Naive thymus-derived CD4-positive, alpha-beta T cell (primary cell): ENCODE data around the gene KIRREL2. TPM values are rescaled to one million over a fixed set of nuclear protein-coding genes. Genes with fewer than 3 reads are reported as not detected.
"Not testable (repeated sequence)": the region's sequence is repeated elsewhere in the genome, so short reads cannot be mapped to it uniquely, and the experiment has no call there.

Source experiments
- ATAC-seq: fragments of 150-1000 bp; cut with Tn5 transposase; 2 replicates; pipeline ENCODE4 v1.10.0; 2021; ENCODE audit warnings: mild to moderate bottlenecking, moderate library complexity
- CTCF ChIA-PET: fragments of 350-600 bp; sonication (Branson Sonifier 250); formaldehyde crosslinking; loops from one replicate; lab custom pipeline; 2021; ENCODE audit warnings: antibody characterized with exemption; lab: Charles Lee
- POLR2A ChIA-PET: fragments of 350-600 bp; sonication (Branson Sonifier 250); formaldehyde crosslinking; loops from one replicate; lab custom pipeline; 2021; ENCODE audit warnings: antibody characterized with exemption, inconsistent platforms; lab: Charles Lee
- DNase-seq, 9 donors: peaks; one replicate each; pipeline versions ENCODE4 v3.0.0 to v3.0.0-alpha.2; 2020 to 2022; ENCODE audit warnings: mixed read lengths in 1 of 9
- H3K27ac ChIP-seq: one replicate; pipeline ENCODE4 v1.7.0; 2013; ENCODE audit warnings: mild to moderate bottlenecking, low read depth, low read length, moderate library complexity
- H3K27me3 ChIP-seq, 2 donors: one replicate each; pipeline ENCODE4 v1.7.0; 2013; ENCODE audit warnings: low read length in 2 of 2, mild to moderate bottlenecking in 2 of 2, moderate library complexity in 2 of 2; ENCODE audit not compliant: control insufficient read depth in 2 of 2, insufficient read depth in 2 of 2
- H3K36me3 ChIP-seq, 3 experiments: 1 replicate in 2 of 3; 2 replicates in 1 of 3; pipeline ENCODE4 v1.7.0; 2013; ENCODE audit warnings: low read length in 3 of 3, mild to moderate bottlenecking in 3 of 3, moderate library complexity in 1 of 3; ENCODE audit not compliant: insufficient read depth in 3 of 3, control insufficient read depth in 2 of 3
- H3K4me1 ChIP-seq, 2 donors: one replicate each; pipeline ENCODE4 v1.7.0; 2013; ENCODE audit warnings: low read length in 2 of 2, mild to moderate bottlenecking in 2 of 2, moderate library complexity in 1 of 2; ENCODE audit not compliant: control insufficient read depth in 2 of 2, insufficient read depth in 2 of 2
- H3K4me3 ChIP-seq: 2 replicates; pipeline ENCODE4 v1.7.0; 2013; ENCODE audit warnings: mild to moderate bottlenecking, low read length
- H3K9me3 ChIP-seq, 3 experiments: 1 replicate in 2 of 3; 2 replicates in 1 of 3; pipeline ENCODE4 v1.7.0; 2013; ENCODE audit warnings: low read length in 3 of 3; ENCODE audit not compliant: control insufficient read depth in 2 of 3
- H3K27ac Mint-ChIP-seq, 9 donors: one replicate each; pipeline ENCODE4 v1.8.0; 2020 to 2022; ENCODE audit warnings: mixed read lengths in 9 of 9, mild to moderate bottlenecking in 8 of 9, moderate library complexity in 5 of 9, inconsistent platforms in 2 of 9
- H3K27me3 Mint-ChIP-seq, 5 donors: one replicate each; pipeline ENCODE4 v1.8.0; 2021 to 2022; ENCODE audit warnings: mixed read lengths in 5 of 5, mild to moderate bottlenecking in 1 of 5
- H3K36me3 Mint-ChIP-seq, 5 donors: one replicate each; pipeline ENCODE4 v1.8.0; 2020 to 2022; ENCODE audit warnings: mixed read lengths in 5 of 5, mild to moderate bottlenecking in 3 of 5, inconsistent platforms in 1 of 5
- H3K4me1 Mint-ChIP-seq, 7 donors: one replicate each; pipeline ENCODE4 v1.8.0; 2020 to 2022; ENCODE audit warnings: mixed read lengths in 7 of 7, mild to moderate bottlenecking in 3 of 7, inconsistent platforms in 1 of 7
- H3K4me3 Mint-ChIP-seq, 10 donors: one replicate each; pipeline ENCODE4 v1.8.0; 2020 to 2022; ENCODE audit warnings: mild to moderate bottlenecking in 10 of 10, mixed read lengths in 10 of 10, moderate library complexity in 6 of 10, inconsistent platforms in 2 of 10
- H3K9me3 Mint-ChIP-seq, 11 donors: one replicate each; pipeline ENCODE4 v1.8.0; 2020 to 2022; ENCODE audit warnings: mixed read lengths in 11 of 11, mild to moderate bottlenecking in 4 of 11, inconsistent platforms in 1 of 11, moderate library complexity in 1 of 11
- intact Hi-C, 2 donors: fragments of 100-400 bp; cut with micrococcal nuclease; formaldehyde crosslinking; loops; one replicate each; pipeline ENCODE4 v1.15.1; 2023
- polyA plus RNA-seq, 2 donors: library from polyadenylated mRNA; unstranded; fragments of 300-500 nt; fragmentation: Illumina TruSeq; gene quantifications; one replicate each; pipeline ENCODE4 v1.2.3, GENCODE V29; 2021
- total RNA-seq, 6 experiments: library from RNA in 5 of 6; stranded (reverse) in 5 of 6; gene quantifications; 1 replicate in 5 of 6; 2 replicates in 1 of 6; pipeline ENCODE4 v1.2.3 and lab custom pipeline; 2021 to 2026

Gene KIRREL2
- total and polyA plus RNA-seq, 7 experiments from 2014 or later = 0.16 to 1.3 (median 0.29) TPM; not detected in 4

DNA sequence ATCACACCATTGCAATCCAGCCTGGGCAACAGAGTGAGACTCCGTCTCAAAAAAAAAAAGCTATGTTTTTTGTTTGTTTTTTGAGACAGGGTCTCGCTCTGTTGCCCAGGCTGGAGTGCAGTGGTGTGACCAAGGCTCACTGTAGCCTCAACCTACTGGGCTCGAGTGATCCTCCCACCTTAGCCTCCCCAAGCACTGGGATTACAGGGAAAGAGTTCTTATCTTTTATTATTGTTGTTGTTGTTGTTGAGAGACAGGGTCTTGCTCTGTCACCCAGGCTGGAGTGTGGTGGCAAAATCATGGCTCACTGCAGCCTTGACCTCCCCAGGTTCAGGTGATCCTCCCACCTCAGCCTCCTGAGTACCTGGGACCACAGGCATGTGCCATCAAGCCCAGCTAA is 35.1 kb downstream of the KIRREL2 start:
- not testable (repeated sequence) for H3K4me3 Mint-ChIP-seq, H3K27me3 Mint-ChIP-seq, H3K27ac Mint-ChIP-seq, H3K9me3 Mint-ChIP-seq, H3K9me3 ChIP-seq, DNase-seq, H3K27ac ChIP-seq, H3K4me1 ChIP-seq, ATAC-seq, H3K27me3 ChIP-seq, H3K4me3 ChIP-seq
- POLR2A ChIA-PET = interaction anchor here (0.7 to 2.6 kb wide), 3 partner anchors 20 to 298 kb away, joined by 3 to 7 read pairs (median 3); no protein-coding TSS in a partner anchor
- CTCF ChIA-PET = interaction anchor here (1.2 kb wide), 1 partner anchor 10 kb away, joined by 6 read pairs; no protein-coding TSS in a partner anchor
- peaks cover 7 to 26% (median 15%) of the 10 kb centered on the region in 7 donors for H3K4me1 Mint-ChIP-seq
- intact Hi-C loops = loop anchor here in 1 of 2 donors (10.0 kb wide), 1 partner anchor 223 kb away; the partner anchor contains the start of genes OVOL3, POLR2I and TBCB
- peaks cover 9 to 51% (median 32%) of the 10 kb centered on the region in 5 donors for H3K36me3 Mint-ChIP-seq
- H3K36me3 ChIP-seq = peaks cover 21 to 91% (median 24%) of the 10 kb centered on the region in 3 experiments

DNA sequence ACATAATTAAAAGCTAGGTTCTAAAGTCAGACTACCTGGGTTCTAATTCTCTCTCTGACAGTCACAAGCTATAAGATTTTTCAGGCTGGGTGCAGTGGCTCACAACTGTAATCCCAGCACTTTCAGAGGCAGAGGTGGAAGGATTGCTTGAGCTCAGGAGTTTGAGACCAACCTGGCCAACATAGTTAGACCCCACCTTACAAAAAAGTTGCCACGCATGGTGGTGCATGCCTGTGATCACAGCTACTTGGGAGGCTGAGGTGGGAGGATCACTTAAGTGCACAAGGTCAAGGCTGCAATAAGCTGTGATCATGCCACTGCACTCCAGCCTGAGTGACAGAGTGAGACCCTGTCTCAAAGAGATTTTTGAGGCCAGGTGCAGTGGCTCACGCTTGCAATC is 37.6 kb downstream of the KIRREL2 start:
- H3K27me3 Mint-ChIP-seq = no peaks in the 10 kb centered on the region
- Histone ChIP-seq H3K4me1 (peaks cover 13 to 19% of the 10 kb centered on the region in 2 donors), H3K36me3 (peaks cover 13 to 78% (median 15%) of the 10 kb centered on the region in 3 experiments), H3K4me3 (no peak overlapping the region), H3K9me3 (no peaks in the 10 kb centered on the region), H3K27me3 (no peaks in the 10 kb centered on the region), H3K27ac (no peak overlapping the region)
- no peak for DNase-seq
- H3K9me3 Mint-ChIP-seq = peaks cover 0 to 3% (median 0%) of the 10 kb centered on the region in 11 donors
- H3K4me1 Mint-ChIP-seq = peaks cover 11 to 37% (median 22%) of the 10 kb centered on the region in 7 donors
- peaks cover 0 to 34% (median 19%) of the 10 kb centered on the region in 5 donors for H3K36me3 Mint-ChIP-seq
- peak overlapping the region in 2 of 9 donors; percentile 28 to 41 for H3K27ac Mint-ChIP-seq
- H3K4me3 Mint-ChIP-seq = no peak overlapping the region
- ChIA-PET POLR2A (interaction anchor here (0.5 to 2.6 kb wide), 4 partner anchors 32 to 236 kb away, joined by 3 to 7 read pairs (median 3); no protein-coding TSS in a partner anchor), CTCF (interaction anchor here (0.9 to 1.0 kb wide), 3 partner anchors 12 to 38 kb away, joined by 3 to 6 read pairs (median 4); no protein-coding TSS in a partner anchor)
- intact Hi-C loops = loop anchor here in 1 of 2 donors (10.0 kb wide), 1 partner anchor 220 kb away; the partner anchor contains the start of genes OVOL3, POLR2I and TBCB
- ATAC-seq = no peak

DNA sequence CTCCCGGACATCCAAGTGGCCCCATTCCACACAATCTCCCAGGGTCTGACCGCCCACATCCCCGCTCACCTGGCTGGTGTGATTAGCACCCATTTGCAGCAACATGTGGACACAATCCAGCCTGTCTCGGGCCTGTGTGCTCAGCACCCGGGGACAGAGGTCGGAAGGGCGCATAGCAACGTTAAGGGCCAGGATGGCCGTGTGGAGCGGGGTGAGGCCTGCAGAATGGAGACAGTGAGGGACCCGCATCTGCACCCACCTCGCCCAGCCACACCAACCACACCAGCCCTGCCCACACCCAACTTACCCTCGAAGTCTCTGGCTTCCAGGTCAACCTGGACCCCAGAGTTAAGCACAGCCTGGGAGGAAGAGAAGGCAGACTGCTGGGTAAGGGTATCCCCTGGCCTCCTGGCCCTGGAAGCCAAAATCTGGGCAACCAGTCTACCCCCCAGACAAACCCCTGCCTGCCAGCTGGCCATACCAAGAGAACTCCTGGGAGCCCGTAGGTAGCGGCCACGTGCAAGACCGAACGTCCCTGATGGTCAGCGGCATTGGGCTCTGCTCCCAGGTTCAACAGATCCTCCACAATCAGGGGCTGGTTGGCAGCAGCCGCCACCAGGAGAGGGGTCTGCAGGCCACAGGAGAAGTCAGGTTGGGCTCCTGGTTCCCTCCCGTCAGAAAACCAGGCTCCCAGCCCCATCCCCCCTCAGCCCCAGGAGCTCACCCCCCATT is 39.4 kb downstream of the KIRREL2 start:
- peak overlapping the region in 7 of 10 donors; percentile 30 to 74 (median 38) for H3K4me3 Mint-ChIP-seq
- peak overlapping the region; percentile 100 for H3K27ac ChIP-seq
- peaks cover 0 to 22% (median 14%) of the 10 kb centered on the region in 5 donors for H3K36me3 Mint-ChIP-seq
- peaks cover 0 to 3% (median 0%) of the 10 kb centered on the region in 11 donors for H3K9me3 Mint-ChIP-seq
- H3K27ac Mint-ChIP-seq = peak overlapping the region in 7 of 9 donors; percentile 17 to 97 (median 31)
- peaks cover 16 to 22% of the 10 kb centered on the region in 2 donors for H3K4me1 ChIP-seq
- DNase-seq = no peak
- H3K4me3 ChIP-seq = no peak overlapping the region
- H3K36me3 ChIP-seq = peaks cover 9 to 65% (median 13%) of the 10 kb centered on the region in 3 experiments
- H3K27me3 ChIP-seq = no peaks in the 10 kb centered on the region
- no peaks in the 10 kb centered on the region for H3K9me3 ChIP-seq
- H3K4me1 Mint-ChIP-seq = peaks cover 11 to 36% (median 21%) of the 10 kb centered on the region in 7 donors
- ATAC-seq = no peak
- ChIA-PET POLR2A (interaction anchor here (1.0 kb wide), 1 partner anchor 14 kb away, joined by 3 read pairs; no protein-coding TSS in a partner anchor), CTCF (interaction anchor here (0.6 kb wide), 1 partner anchor 76 kb away, joined by 3 read pairs; no protein-coding TSS in a partner anchor)
- no peaks in the 10 kb centered on the region for H3K27me3 Mint-ChIP-seq
- intact Hi-C loops = loop anchor here in 1 of 2 donors (10.0 kb wide), 1 partner anchor 219 kb away; the partner anchor contains the start of genes OVOL3, POLR2I and TBCB

DNA sequence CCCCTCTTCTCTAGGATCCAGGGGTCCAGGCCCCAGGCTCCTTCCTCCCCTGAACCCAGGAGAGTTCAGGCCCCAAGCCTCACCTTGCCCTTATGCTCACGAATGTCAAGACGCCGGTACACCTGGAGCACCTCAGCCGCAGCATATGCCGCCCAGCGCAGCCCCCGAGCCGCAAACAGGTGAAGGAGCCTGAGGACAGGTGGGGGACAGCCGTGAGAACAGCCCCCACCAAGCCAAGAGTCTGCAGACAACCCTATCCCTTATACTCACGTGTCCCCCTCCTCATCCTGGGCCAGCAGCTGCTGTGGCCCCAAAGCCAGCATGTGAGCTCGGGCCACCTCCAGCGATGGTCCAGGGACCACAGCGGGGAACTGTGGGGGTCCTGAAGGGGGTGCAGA is 39.9 kb downstream of the KIRREL2 start:
- Histone ChIP-seq H3K27ac (peak overlapping the region; percentile 100), H3K27me3 (no peaks in the 10 kb centered on the region), H3K36me3 (peaks cover 9 to 63% (median 10%) of the 10 kb centered on the region in 3 experiments), H3K9me3 (no peaks in the 10 kb centered on the region), H3K4me3 (no peak overlapping the region), H3K4me1 (peaks cover 22 to 28% of the 10 kb centered on the region in 2 donors)
- peaks cover 0 to 3% (median 0%) of the 10 kb centered on the region in 11 donors for H3K9me3 Mint-ChIP-seq
- ChIA-PET CTCF (no interaction called here), POLR2A (interaction anchor here (1.0 kb wide), 1 partner anchor 14 kb away, joined by 3 read pairs; no protein-coding TSS in a partner anchor)
- ATAC-seq = no peak
- intact Hi-C loops = loop anchor here in 1 of 2 donors (10.0 kb wide), 1 partner anchor 218 kb away; the partner anchor contains the start of genes OVOL3, POLR2I and TBCB
- H3K36me3 Mint-ChIP-seq = peaks cover 0 to 22% (median 12%) of the 10 kb centered on the region in 5 donors
- no peaks in the 10 kb centered on the region for H3K27me3 Mint-ChIP-seq
- H3K4me1 Mint-ChIP-seq = peaks cover 11 to 41% (median 22%) of the 10 kb centered on the region in 7 donors
- DNase-seq = no peak
- peak overlapping the region in 6 of 10 donors; percentile 30 to 83 (median 42) for H3K4me3 Mint-ChIP-seq
- H3K27ac Mint-ChIP-seq = peak overlapping the region in 6 of 9 donors; percentile 8 to 97 (median 46)

DNA sequence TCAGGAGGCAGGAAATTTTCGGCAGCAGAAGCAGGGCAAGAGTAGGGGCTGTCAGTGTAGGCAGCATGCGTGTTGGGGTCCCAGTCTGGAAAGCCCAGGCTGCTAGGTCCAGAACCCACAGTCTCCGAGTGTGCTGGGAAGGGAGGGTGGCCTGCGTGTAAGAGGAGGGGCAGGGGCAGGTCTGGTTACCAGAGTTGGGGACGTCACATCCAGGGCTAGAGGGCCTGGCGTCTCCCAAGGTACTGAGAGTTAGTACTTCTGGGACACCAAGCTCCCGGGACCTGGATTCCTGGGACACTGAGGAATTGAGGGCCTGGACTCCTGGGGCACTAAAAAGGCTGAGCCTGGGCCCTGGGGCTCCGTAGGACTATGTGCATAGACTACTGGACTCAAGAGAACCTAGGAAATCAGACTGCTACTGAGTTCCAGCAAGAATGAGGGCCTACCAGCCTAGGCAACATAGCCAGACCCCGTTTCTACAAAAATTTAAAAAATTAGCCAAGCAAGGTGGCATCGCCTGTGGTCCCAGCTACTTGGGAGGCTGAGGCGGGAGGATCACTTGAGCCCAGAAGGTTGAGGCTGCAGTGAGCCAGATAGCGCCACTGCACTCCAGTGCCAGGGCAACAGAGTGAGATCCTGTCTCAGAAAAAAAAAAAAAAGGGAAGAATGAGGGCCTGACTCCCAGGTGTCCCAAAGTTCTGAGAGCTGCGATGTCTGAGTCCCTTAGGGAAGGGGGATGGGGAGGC is 41.2 kb downstream of the KIRREL2 start:
- ATAC-seq = no peak
- ChIA-PET POLR2A (interaction anchor here (0.5 to 1.5 kb wide), 9 partner anchors 10 to 159 kb away, joined by 3 to 11 read pairs (median 5); partner anchors contain the start of genes IGFLR1 and TYROBP), CTCF (interaction anchor here (0.6 to 1.7 kb wide), 4 partner anchors 9 to 17 kb away, joined by 3 to 6 read pairs (median 4); no protein-coding TSS in a partner anchor)
- peak overlapping the region; percentile 94 for H3K4me3 ChIP-seq
- Mint-ChIP-seq H3K36me3 (peaks cover 0 to 20% (median 8%) of the 10 kb centered on the region in 5 donors), H3K27ac (peak overlapping the region; percentile 82 to 97 (median 96)), H3K4me3 (peak overlapping the region; percentile 77 to 100 (median 94)), H3K9me3 (peaks cover 0 to 3% (median 0%) of the 10 kb centered on the region in 11 donors), H3K27me3 (no peaks in the 10 kb centered on the region), H3K4me1 (peaks cover 19 to 47% (median 33%) of the 10 kb centered on the region in 7 donors)
- peak overlapping the region; percentile 100 for H3K27ac ChIP-seq
- no peaks in the 10 kb centered on the region for H3K9me3 ChIP-seq
- no peaks in the 10 kb centered on the region for H3K27me3 ChIP-seq
- peaks cover 3 to 53% (median 10%) of the 10 kb centered on the region in 3 experiments for H3K36me3 ChIP-seq
- DNase-seq = no peak
- intact Hi-C loops = loop anchor here (2.0 to 10.0 kb wide), 2 partner anchors 61 to 217 kb away; partner anchors contain the start of genes OVOL3 (in 1 of the 2), POLR2I (in 1 of the 2) and TBCB (in 1 of the 2)
- H3K4me1 ChIP-seq = peaks cover 25 to 33% of the 10 kb centered on the region in 2 donors
